ENCODE data around the gene OSBPL10. TPM values are rescaled to one million over a fixed set of nuclear protein-coding genes. Genes with fewer than 3 reads are reported as not detected.

The OSBPL10 gene
- total RNA-seq, 1 donor from 2014 or later: 52.7 TPM

- Histone ChIP-seq H2AFZ (ENCODE audit: low read depth, low read length) (no peak overlapping the region), H3K79me2 (ENCODE audit: insufficient read depth, low read length) (peaks cover 5% of the 10 kb centered on the region), H3K4me3 (ENCODE audit: insufficient read depth, low read depth, low read length) (no peak overlapping the region), H4K20me1 (ENCODE audit: insufficient read depth, low read length) (peaks cover 18% of the 10 kb centered on the region), H3K4me1 (ENCODE audit: insufficient read depth, low read length) (no peaks in the 10 kb centered on the region), H3K36me3 (ENCODE audit: insufficient read depth, low read length) (no peaks in the 10 kb centered on the region), H3K27ac (ENCODE audit: low read depth, low read length) (no peak overlapping the region), H3K9me3 (ENCODE audit: insufficient read depth, low read depth, low read length) (no peaks in the 10 kb centered on the region), H3K4me2 (ENCODE audit: low read length) (no peak overlapping the region), H3K27me3 (ENCODE audit: insufficient read depth, low read length) (no peaks in the 10 kb centered on the region), H3K9ac (ENCODE audit: low read length) (no peak overlapping the region)
- TF ChIP-seq EZH2 (IDR thresholded peaks at IDR 0.05; ENCODE audit: insufficient read depth, low read length): no peak
- TF ChIP-seq, protein P1, sequence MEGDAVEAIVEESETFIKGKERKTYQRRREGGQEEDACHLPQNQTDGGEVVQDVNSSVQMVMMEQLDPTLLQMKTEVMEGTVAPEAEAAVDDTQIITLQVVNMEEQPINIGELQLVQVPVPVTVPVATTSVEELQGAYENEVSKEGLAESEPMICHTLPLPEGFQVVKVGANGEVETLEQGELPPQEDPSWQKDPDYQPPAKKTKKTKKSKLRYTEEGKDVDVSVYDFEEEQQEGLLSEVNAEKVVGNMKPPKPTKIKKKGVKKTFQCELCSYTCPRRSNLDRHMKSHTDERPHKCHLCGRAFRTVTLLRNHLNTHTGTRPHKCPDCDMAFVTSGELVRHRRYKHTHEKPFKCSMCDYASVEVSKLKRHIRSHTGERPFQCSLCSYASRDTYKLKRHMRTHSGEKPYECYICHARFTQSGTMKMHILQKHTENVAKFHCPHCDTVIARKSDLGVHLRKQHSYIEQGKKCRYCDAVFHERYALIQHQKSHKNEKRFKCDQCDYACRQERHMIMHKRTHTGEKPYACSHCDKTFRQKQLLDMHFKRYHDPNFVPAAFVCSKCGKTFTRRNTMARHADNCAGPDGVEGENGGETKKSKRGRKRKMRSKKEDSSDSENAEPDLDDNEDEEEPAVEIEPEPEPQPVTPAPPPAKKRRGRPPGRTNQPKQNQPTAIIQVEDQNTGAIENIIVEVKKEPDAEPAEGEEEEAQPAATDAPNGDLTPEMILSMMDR (IDR thresholded peaks at IDR 0.05; ENCODE audit: insufficient read depth, low read depth, low read length): no peak
- Mint-ChIP-seq H3K36me3 (ENCODE audit: low read depth, unreplicated experiment) (peaks cover 11% of the 10 kb centered on the region), H3K27ac (ENCODE audit: unreplicated experiment) (no peak overlapping the region), H3K4me3 (ENCODE audit: unreplicated experiment) (no peak overlapping the region), H3K27me3 (ENCODE audit: low read depth, unreplicated experiment) (no peaks in the 10 kb centered on the region), H3K4me1 (ENCODE audit: low read depth, unreplicated experiment) (peaks cover 5% of the 10 kb centered on the region), H3K9me3 (ENCODE audit: unreplicated experiment) (peaks cover 3% of the 10 kb centered on the region)
- no peak for FAIRE-seq
- DNase-seq (ENCODE audit: low read depth): no peak
These were observed 96.8 kb downstream of the OSBPL10 start for GRCh38 chr3:31884251-31884650.

DNA sequence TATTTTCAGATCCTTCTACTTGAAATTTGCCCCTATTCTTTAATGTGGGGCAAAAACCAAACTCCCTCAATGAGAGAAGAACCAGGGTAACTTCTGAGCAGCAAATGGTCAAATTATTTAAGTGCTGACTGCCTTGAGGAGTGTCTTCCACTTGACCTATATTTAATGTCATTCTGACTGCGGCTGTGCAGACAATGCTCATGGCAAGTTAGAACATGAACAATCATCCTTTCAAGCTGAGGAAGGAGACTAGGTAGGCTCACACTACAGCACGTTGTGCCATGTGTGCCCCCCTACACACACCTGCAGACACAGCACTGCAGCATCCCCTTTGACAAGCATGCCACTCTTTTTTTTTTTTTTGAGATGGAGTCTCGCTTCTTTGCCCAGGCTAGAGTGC, 98.2 kb downstream of the OSBPL10 start:
- Histone ChIP-seq H3K9ac (ENCODE audit: low read length) (no peak overlapping the region), H2AFZ (ENCODE audit: low read depth, low read length) (no peak overlapping the region), H3K9me3 (ENCODE audit: insufficient read depth, low read depth, low read length) (no peaks in the 10 kb centered on the region), H4K20me1 (ENCODE audit: insufficient read depth, low read length) (peaks cover 18% of the 10 kb centered on the region), H3K4me2 (ENCODE audit: low read length) (no peak overlapping the region), H3K27ac (ENCODE audit: low read depth, low read length) (no peak overlapping the region), H3K27me3 (ENCODE audit: insufficient read depth, low read length) (no peaks in the 10 kb centered on the region), H3K79me2 (ENCODE audit: insufficient read depth, low read length) (peaks cover 5% of the 10 kb centered on the region), H3K4me3 (ENCODE audit: insufficient read depth, low read depth, low read length) (no peak overlapping the region), H3K4me1 (ENCODE audit: insufficient read depth, low read length) (no peaks in the 10 kb centered on the region), H3K36me3 (ENCODE audit: insufficient read depth, low read length) (no peaks in the 10 kb centered on the region)
- Mint-ChIP-seq H3K4me1 (ENCODE audit: low read depth, unreplicated experiment) (peaks cover 5% of the 10 kb centered on the region), H3K27ac (ENCODE audit: unreplicated experiment) (no peak overlapping the region), H3K9me3 (ENCODE audit: unreplicated experiment) (peaks cover 3% of the 10 kb centered on the region), H3K4me3 (ENCODE audit: unreplicated experiment) (no peak overlapping the region), H3K27me3 (ENCODE audit: low read depth, unreplicated experiment) (no peaks in the 10 kb centered on the region), H3K36me3 (ENCODE audit: low read depth, unreplicated experiment) (peaks cover 14% of the 10 kb centered on the region)
- DNase-seq (ENCODE audit: low read depth): no peak
- no peak for FAIRE-seq
- TF ChIP-seq, protein P1 (IDR thresholded peaks at IDR 0.05; ENCODE audit: insufficient read depth, low read depth, low read length): no peak
- TF ChIP-seq EZH2 (IDR thresholded peaks at IDR 0.05; ENCODE audit: insufficient read depth, low read length): no peak

DNA sequence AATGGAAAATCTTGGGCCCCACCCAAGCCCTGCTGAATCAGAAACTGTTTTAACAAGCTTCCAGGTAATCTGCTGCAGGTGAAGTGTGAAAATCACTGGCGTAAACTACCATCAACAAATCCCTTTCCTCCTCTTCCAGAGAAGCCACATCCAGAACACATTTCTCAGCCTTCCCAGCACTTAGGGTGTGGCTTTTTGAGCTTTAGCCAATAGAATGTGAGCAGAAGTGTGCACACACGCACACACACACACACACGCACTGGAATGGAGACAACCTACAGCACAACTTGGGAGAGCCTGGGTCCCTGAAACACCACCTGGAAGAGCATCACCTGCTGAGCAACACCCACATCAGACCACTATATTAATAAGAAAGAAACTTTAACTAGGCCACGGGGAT, 98.6 kb downstream of the OSBPL10 start:
- H4K20me1 ChIP-seq (ENCODE audit: insufficient read depth, low read length): peaks cover 18% of the 10 kb centered on the region
- TF ChIP-seq, protein P1 (IDR thresholded peaks at IDR 0.05; ENCODE audit: insufficient read depth, low read depth, low read length): no peak
- TF ChIP-seq EZH2 (IDR thresholded peaks at IDR 0.05; ENCODE audit: insufficient read depth, low read length): no peak
- H3K27me3 Mint-ChIP-seq (ENCODE audit: low read depth, unreplicated experiment): no peaks in the 10 kb centered on the region
- H3K27me3 ChIP-seq (ENCODE audit: insufficient read depth, low read length): no peaks in the 10 kb centered on the region
- FAIRE-seq (no peak), DNase-seq (ENCODE audit: low read depth) (no peak)
- no peaks in the 10 kb centered on the region for H3K4me1 ChIP-seq (ENCODE audit: insufficient read depth, low read length)
- H3K79me2 ChIP-seq (ENCODE audit: insufficient read depth, low read length): peaks cover 5% of the 10 kb centered on the region
- peaks cover 3% of the 10 kb centered on the region for H3K9me3 Mint-ChIP-seq (ENCODE audit: unreplicated experiment)
- no peaks in the 10 kb centered on the region for H3K9me3 ChIP-seq (ENCODE audit: insufficient read depth, low read depth, low read length)
- H3K36me3 ChIP-seq (ENCODE audit: insufficient read depth, low read length): no peaks in the 10 kb centered on the region
- H3K27ac ChIP-seq (ENCODE audit: low read depth, low read length): no peak overlapping the region
- H3K9ac ChIP-seq (ENCODE audit: low read length): no peak overlapping the region
- H3K36me3 Mint-ChIP-seq (ENCODE audit: low read depth, unreplicated experiment): peaks cover 14% of the 10 kb centered on the region
- H3K4me3 Mint-ChIP-seq (ENCODE audit: unreplicated experiment): no peak overlapping the region
- H2AFZ ChIP-seq (ENCODE audit: low read depth, low read length): no peak overlapping the region
- H3K4me2 ChIP-seq (ENCODE audit: low read length): no peak overlapping the region
- H3K4me3 ChIP-seq (ENCODE audit: insufficient read depth, low read depth, low read length): no peak overlapping the region
- no peak overlapping the region for H3K27ac Mint-ChIP-seq (ENCODE audit: unreplicated experiment)
- peaks cover 5% of the 10 kb centered on the region for H3K4me1 Mint-ChIP-seq (ENCODE audit: low read depth, unreplicated experiment)

Data from astrocyte (in vitro differentiated cells and primary cell).